Stimulated activated CD4-positive, alpha-beta T cell treated with anti-CD3 and anti-CD28 coated beads, Interleukin-15, amount 100 ng/mL, for 24 hours (primary cell): ENCODE results near the gene ALK.
A peak's percentile ranks its signal among the peaks of the same experiment; 100 is the strongest.

Experiments used
- DNase-seq: peaks from one replicate; pipeline ENCODE4 v3.0.0-alpha.2; 2020

The ALK gene

DNA sequence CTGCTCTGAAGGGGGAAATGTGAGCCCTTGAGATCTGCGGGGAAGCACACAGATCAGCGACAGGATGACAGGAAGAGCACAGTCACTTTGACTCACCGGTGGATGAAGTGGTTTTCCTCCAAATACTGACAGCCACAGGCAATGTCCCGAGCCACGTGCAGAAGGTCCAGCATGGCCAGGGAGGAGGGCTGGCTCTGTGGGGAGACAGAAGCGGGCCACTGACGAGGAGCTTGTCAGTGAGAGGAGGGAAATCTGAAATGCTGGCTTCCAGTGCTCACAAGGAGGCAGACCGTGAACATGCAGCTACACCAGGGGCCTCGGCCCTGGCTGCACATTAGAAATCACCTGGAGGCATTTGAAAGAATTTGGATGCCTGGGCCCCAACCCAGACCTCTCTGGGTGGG, 707.5 kb downstream of the ALK start:
- DNase-seq, result no peak

DNA sequence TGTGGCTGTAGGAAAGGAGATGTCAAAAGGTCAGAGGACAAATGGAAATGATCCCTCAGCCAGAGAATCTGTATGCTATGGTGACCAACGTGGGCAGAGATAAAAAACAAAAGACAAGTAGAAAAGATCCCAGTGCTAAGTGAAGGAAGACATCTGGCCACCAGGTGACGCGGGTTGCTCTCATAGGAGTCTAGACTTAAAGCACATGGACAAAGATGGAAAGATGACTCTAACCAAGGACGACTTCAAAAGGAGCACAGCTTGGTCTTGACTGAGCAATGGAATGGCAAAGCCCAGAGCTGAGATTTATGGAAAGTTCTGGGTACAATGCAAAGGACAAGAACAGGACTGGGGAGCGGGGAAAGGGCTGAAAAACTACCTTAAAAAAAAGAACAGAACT, 709.4 kb downstream of the ALK start:
- DNase-seq, result no peak

DNA sequence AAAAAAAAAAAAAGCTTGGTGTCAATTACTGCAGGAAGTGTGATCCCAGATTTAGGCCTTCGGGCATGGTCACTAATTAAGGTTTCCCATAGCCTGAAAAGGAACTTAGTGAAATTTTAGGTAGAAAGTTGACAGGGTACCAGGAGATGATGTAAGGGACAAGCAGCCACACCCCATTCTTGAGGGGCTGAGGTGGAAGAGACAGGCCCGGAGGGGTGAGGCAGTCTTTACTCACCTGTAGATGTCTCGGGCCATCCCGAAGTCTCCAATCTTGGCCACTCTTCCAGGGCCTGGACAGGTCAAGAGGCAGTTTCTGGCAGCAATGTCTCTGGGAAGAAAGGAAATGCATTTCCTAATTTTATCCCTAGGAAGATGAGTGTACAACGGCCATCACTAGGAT, 711.8 kb downstream of the ALK start:
- no peak for DNase-seq

DNA sequence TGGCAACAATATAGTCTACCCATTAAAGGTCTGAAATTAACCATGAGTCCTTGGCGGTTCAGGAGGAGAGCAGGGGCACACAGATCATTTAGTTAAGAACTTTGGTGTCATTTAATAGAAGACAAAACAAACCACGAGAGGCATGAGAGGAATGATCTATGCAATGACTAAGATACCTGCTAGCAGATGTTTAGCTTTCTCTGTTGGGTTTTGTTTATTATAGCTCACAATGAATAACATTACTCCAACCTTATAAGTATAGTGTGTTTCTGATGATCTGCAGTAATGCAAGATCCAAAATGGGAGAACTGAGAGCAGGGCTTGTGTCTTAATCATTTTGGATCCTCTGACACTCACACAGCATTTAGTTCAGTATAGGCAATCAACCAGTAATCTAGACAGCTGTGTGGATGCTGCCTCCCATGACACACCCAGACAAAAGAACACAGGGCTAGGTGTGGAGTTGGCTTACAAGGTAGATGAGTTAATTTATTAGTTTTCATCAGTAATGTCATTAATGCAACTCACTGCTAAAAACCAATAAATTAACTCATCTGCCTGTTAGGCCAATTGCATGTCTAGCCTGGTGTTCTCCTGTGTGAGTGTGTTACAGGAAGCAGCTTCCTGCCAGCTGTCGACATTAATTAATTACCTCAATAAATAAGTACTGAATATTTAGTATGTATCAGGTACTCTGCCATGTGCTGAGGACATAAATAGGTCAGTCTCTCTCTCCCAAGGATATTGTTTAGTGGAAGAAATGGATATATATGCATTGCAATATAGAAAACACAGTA, 713.8 kb downstream of the ALK start:
- no peak for DNase-seq

DNA sequence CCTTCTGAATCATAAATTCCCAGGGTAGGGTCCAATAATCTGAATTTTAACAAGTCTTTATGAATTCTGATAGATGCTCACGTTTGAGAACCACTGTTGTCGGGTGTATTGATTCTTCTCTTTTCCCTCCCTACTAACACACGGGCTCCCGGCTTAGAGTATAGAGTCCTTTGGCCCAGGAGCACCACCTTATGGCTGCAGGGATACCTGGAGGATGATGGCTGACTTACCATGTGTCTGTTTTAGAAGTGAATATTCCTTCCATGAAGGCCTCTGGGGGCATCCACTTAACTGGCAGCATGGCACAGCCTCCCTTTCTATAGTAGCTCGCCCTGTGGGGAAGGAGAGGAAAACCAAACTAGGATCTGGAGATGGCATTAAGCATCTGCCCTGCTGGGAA, 714.4 kb downstream of the ALK start:
- DNase-seq, result no peak

DNA sequence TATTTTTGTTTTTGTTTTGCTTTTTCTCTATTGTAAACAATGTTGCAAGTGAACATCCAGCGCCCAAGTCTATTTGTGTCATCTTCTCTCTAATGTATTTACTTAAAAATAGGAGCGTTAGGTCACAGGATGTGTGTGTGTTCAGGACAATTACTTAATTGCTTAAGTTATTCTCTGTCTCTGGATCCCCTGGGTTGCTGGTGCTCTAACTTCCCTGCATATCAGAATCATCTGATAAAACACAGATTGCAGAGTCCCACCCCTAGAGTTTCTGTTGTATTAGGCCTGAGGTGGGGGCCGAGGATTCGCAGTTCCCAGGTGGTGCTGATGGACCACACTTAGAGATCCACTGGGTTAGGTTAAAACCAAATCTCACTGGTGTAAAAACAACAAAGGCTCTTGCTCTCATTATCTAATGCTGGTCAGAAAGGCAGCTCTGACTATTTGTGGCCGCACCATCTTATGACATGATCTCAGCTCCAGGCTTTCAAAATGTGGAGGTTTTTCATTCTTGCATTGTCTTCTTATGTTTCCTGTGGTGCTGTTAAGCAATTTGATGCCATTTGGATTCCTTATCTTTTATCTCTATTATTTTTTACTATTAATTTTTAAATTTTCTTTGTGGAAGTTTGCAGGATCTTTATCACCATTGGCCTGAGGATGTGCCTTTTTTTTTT, 718.4 kb downstream of the ALK start:
- DNase-seq, result no peak

DNA sequence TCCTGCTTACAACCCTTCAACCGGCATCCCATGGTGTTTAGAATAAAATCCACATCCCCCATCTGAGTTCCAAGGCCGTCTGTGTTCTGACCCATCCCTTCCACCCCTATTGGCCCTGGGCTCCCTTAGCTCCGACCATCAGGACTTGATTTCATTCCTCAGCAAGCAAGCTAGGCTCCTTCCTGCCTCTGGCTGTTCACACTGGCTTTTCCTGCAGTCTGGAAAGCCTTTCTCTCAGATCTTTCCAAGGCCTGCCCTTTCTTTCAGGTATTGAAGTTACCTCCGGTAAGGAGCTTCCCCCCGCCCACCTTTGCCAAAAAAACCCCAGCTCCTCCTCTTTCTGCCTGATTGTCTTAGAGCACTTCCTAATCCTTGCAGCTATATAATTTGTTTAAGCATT, 719.4 kb downstream of the ALK start:
- no peak for DNase-seq

DNA sequence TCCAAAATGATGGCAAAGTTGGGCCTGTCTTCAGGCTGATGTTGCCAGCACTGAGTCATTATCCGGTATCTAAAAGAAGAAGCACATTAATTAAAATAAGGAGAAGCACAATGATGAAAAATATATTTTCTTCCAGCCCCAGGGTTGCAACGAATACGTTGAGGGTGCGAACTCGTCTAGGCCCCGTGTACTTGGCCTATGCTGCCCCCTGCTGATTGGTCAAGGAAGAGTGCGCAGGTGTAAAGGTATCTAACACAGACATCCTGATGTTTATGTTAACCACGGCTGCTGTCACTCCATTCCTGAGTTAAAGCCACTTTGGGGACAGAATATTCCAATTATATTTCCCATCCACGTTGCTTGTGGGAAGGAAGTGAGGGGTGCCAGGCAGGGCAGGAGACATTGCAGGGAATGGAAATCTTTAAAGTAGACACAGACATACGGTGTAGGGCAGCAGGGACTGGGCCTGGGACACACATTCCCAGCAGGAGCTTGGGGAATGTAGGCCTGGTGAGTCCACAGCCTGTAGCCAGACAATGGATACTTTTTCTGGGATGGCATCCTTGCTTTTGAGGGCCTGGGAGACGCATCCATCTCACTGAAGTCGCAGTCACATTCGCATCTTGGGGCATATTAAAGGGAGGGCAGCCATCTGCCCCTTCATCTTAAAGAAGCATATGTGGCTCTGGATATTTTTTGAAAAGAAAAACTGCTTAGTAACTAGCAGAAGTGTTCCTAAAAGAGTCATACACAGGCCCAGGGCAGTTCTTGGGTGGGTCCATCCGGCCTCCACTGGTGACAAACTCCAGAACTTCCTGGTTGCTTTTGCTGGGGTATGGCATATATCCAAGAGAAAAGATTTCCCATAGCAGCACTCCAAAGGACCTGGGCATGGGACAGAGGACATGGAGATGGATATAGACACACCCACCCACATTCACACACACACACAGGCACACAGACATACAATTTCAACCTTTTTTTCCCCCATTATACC, 724.3 kb downstream of the ALK start:
- peak; percentile 82 for DNase-seq

DNA sequence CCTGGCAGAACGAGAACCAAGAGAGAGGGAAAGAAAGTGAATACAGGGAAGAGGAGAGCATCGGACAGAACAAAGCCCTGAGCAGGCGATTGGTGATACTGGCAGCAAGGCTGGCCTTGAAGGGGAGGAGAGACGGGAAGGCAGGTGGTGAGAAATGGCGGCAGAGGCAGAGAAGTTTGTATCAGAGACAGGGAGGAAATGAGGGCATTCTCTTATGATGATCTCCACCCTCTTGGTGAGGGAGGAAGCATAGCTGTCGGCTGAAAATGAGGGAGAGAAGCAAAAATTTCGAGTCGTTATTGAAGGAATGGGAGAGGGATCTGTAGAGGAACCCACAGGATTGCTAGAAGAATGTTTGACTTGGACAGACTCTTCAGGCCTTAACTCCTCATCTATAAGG, 725.6 kb downstream of the ALK start:
- no peak for DNase-seq

DNA sequence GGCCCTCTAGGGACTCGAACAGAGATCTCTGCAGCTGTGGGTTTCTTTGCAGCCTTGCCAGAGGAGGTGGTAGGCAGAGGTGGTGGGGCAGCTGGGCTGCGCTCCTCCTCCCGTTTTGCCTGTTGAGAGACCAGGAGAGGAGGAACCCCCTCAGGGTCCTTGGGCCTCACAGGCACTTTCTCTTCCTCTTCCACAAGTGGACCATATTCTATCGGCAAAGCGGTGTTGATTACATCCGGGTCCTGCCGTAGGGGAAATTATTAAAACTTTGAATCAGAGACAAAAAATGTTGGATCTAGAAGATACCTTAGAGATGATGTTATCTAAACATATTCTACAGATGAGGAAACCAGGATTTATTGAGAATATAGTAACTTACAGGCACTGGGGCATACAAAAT, 727.7 kb downstream of the ALK start:
- DNase-seq, result no peak

DNA sequence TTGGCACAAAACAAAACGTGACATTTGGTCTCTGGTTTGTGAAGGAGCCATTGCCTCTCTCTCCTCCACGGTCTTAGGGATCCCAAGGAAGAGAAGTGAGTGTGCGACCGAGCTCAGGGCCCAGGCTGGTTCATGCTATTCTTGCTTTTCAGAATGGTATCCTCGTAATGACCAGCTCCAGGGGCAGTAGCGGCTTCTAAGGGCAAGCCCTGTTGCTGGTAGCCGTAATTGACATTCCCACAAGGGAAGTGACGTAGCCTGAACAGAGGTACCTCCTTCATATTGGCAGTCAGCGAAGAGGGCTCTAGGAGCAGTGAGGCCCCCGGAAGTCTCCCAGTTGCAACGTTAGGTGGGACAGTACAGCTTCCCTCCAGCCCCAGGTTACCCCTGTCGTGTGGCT, 728.3 kb downstream of the ALK start:
- DNase-seq, result no peak

DNA sequence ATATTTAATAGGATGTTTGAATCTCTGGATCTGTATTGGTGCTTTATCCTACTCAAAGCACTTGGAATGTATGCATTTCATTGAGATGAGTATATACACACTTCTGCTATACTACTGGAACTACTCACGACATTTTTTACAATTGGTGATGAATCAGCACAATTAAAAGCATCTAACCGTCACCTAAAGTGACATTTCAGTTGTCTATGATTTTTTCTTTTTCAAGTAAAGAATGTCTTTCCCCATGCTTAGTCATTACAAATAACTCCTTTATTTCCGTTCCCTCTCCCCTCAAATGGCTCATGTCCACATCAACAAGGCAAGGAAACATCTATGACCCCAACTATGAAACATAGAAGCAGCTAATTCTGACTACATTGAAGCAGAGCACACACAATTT, 728.9 kb downstream of the ALK start:
- DNase-seq, result no peak

DNA sequence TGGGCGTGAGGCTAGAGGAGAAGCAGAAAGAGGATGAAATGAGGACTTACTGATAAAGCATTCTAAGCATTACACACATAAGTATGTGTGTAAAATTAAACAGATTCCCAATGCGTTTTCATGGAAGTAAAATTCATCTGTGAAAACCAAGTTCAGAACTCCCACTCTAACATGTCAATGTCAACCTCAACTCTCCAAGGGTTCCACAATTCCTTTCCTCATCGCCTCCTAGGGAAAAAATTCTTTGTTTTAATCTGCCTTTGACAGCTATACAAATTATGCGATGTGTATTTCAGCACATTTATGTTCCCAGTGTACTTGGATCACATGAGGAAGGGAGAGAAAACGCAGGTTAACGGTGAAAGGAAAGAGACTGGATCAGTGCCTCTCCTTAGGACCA, 729.6 kb downstream of the ALK start:
- DNase-seq, result no peak

DNA sequence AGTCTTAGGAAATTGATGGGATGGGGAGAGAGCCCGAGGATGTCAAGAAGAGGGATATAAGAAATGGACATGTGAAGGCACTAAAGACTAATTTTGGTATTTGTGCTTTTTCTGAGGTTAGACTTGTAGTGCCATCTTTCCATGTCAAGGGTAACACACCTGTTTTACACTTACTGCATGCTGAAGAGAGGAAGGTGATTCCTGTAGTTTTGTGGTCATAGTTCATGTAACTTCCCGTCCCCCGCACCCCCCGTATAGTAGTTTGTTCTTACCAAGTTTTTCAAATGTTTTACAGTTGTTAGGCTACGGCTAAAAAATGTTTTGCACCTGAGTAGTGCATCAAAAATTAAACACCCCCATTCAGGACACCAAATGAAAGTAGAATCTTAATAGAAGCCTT, 732.3 kb downstream of the ALK start:
- DNase-seq, result peak; percentile 27

DNA sequence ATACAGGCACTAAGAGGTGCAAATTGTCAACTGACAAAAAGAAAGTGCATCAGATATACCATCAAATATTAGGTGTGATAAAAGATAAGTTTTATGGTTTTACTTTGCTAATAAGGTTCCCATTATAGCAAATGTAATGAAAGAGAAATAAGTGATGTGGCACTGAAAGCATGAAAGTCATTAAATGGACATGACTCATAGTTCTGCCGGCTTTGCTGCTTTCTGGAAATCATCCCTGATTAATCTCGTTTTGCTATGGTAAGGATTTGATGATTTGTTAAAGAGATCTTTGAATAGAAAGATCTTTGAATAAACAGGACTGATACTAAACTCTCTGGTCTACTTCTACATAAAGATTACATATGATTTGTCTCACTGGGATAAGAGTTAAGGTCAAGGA, 733.5 kb downstream of the ALK start:
- no peak for DNase-seq

DNA sequence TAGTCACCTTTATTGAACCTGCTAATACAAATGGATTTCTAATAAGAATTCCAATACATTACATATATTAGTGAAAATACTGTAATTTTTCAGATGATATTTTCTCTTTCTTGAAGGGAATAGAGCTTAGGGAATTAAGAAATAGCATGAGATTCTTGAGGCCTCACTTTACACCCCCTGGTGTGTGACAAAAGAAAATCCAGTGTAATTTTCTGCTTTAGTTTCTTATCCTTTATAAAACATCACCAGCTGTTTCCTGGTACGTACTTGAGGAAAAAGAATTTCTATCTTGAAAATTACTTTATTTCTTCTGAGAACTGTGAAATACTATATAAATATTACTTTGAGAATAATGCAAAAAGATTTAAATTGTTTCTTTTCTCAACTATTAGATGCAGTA, 734.6 kb downstream of the ALK start:
- no peak for DNase-seq

DNA sequence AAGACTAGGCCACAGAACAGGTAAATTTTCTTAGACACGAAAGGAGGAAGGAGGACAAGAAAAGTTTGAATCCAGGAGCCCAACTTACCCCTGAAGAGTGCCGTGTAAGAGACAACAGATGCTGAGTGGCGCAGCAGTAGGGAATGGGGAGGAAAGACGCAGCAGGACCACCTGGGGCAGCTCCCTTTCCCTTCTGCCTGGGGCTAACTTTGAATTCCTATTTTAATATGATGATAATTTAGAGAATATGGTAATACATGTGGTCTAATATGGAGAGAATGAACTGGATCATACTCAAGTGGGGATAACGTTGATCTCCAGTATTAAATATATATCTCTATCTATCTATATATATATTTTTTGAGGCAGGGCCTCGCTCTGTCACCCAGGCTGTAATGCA, 736.9 kb downstream of the ALK start:
- no peak for DNase-seq

DNA sequence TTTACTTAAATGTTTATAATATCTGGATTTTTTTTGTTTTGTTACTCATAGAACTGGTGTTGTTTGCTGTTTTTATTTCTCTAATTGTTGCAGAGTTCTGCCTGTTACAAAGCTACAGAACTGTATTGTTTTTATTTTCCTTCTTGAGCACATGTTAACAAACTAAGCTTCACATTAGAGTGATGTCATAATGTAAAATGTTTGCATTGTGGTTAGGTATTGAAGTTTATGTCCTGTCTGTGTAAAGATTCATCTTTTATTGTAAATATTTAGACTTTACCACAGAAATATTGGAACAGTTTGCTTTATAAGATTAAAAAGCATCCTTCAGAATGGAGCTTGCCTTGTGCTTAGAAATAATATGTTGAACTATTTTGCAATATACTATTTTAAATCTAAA, 738.5 kb downstream of the ALK start:
- DNase-seq, result no peak

DNA sequence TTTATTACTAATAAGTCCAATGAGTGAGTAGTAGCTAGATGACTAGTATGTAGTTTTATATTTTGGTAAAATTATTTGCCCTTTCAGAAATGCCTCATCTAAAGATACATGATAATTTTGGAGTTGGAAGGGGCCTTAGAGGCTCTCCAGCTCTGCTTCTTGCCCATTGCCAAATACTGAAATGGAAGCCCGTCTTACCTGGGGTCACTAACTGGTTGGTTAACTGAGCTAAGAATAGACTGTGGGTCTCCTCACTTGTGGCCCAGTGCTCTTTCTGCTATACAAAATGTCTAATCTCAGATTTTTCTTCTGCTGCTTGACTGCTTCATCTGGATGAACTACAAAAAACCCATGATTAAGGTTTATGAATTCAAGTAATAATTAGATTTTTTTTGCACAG, 739.1 kb downstream of the ALK start:
- DNase-seq, result no peak

DNA sequence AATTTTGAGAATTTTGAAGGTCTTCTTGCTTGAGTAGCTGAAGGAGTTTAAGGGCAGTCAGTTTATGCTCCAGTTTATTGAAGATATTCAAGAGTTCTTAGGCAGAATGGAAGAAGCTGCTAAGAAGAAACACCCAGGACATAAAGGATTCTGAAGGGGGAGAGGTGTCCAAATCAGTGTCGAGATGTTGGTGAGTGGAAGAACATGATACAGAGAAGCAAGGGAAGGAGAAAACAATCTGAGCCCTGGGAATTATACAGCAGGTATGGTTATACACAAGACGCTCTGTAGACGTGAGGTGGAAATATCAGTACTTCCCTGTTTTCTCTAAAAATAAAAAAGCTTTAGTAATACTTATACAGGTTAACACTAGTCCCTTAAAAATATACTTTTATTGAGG, 746.0 kb downstream of the ALK start:
- no peak for DNase-seq

DNA sequence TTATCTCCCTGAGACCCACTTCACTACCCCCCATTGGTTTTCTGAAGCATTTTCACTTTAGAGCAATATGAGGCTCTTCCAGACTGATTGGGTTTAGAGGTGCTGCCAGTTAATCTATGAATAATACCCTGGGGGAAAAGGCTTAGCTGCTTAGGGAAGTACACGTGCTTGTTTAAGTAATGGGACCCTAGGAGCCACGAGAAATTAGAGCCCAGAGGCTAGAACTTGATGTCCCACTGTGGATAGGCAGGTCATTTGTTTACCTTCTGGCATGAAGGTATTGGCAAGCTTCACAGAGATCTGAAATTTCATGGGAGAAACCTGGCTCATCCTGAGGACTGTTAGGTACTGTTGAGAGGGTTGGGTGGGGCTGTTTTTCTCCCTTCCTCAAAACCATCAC, 746.4 kb downstream of the ALK start:
- no peak for DNase-seq

DNA sequence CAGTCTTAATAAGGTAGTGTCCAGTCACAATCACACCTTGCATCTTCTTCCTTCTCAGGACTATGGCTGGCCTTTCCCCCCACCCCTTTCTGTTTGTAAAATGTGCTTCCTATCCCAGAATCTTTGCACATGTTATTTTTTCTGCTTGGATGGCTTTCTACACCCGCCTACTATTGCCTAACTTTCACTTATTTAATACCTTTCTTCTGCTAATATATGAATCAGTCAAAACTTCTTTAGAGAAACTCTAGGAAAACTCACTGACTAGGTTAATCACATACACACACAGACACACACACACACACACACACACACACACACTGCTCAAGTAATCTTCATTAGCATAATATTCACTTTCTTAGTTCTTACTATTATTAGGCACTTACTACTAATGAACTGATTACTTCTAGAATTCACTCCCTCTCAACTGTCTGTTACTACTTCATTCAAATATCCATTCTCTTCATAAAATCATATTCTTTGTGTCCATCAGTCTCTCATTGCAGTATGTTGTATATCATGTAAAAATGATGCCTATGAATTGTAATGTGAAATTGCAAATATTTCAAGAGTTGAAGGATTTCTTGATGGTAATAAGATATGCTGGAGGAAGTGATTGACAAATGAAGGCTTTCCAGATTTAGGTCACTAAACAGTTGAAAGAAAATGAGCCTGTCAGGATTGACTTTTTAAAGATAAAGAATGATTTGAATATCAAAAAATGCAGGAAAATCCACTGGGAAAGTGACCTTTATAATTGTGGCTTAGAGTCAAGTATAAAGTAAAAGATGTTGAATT, 754.9 kb downstream of the ALK start:
- no peak for DNase-seq
